Epithelial cell of esophagus (primary cell): ENCODE data around the gene B3GNT4.

Experiments
- DNase-seq: peaks from one replicate; pipeline ENCODE4 v3.0.0; 2010; ENCODE audit warnings: low read depth
- H3K4me3 ChIP-seq: 2 replicates; pipeline ENCODE4 v1.5.1; 2011; ENCODE audit warnings: mild to moderate bottlenecking, low read length, control low read depth
- CTCF ChIP-seq: IDR thresholded peaks from 2 replicates; pipeline ENCODE4 v1.5.1; 2011; ENCODE audit warnings: low read depth, mild to moderate bottlenecking, low read length, control low read depth, inconsistent platforms; ENCODE audit not compliant: insufficient read depth; ENCODE audit errors: missing control alignments

The B3GNT4 gene

GRCh38 chr12:122203301-122204166 lies at the start of gene B3GNT4:
Gene B3GNT4 (plus strand): TSS chr12:122203709. CDS start chr12:122204619, 910 bp downstream.
- no peak for TF ChIP-seq CTCF
- DNase-seq = peak; percentile 78

GRCh38 chr12:122155705-122156104 lies 47.8 kb upstream of the B3GNT4 start:
- no peak overlapping the region for H3K4me3 ChIP-seq

More at GRCh38 chr12:122203301-122204166, at the start of gene B3GNT4:
- H3K4me3 ChIP-seq = peak within 1 kb of the TSS; percentile 61

GRCh38 chr12:122158700-122159285 lies 44.7 kb upstream of the B3GNT4 start:
- TF ChIP-seq CTCF = no peak
- H3K4me3 ChIP-seq = no peak overlapping the region
- peak; percentile 80 for DNase-seq

More at GRCh38 chr12:122155705-122156104, 47.8 kb upstream of the B3GNT4 start:
- no peak for DNase-seq
- no peak for TF ChIP-seq CTCF

GRCh38 chr12:122159882-122160281 lies 43.6 kb upstream of the B3GNT4 start:
- no peak overlapping the region for H3K4me3 ChIP-seq
- no peak for DNase-seq
- no peak for TF ChIP-seq CTCF

GRCh38 chr12:122160761-122161160 lies 42.7 kb upstream of the B3GNT4 start:
- TF ChIP-seq CTCF = no peak
- DNase-seq = no peak
- no peak overlapping the region for H3K4me3 ChIP-seq

GRCh38 chr12:122161682-122162081 lies 41.8 kb upstream of the B3GNT4 start:
- DNase-seq = no peak
- no peak for TF ChIP-seq CTCF
- H3K4me3 ChIP-seq = no peak overlapping the region
